HepG2 (cell line): ENCODE results near the gene BLCAP. TPM values are rescaled to one million over a fixed set of nuclear protein-coding genes. Genes with fewer than 3 reads are reported as not detected.

Source experiments
- BORCS8-MEF2B ChIP-seq: sonication (generic); formaldehyde crosslinking; IDR thresholded peaks from 2 replicates; pipeline ENCODE4 v1.8.0; 2022; ENCODE audit warnings: mild to moderate bottlenecking, missing genetic modification reagents
- DBP ChIP-seq: sonication (generic); formaldehyde crosslinking; IDR thresholded peaks from 2 replicates; pipeline ENCODE4 v1.4.0; 2020; ENCODE audit warnings: missing genetic modification reagents; ENCODE audit errors: not compliant biosample characterization
- EED ChIP-seq: sonication (generic); formaldehyde crosslinking; IDR thresholded peaks from 2 replicates; pipeline ENCODE4 v1.5.0; 2020; ENCODE audit warnings: mild to moderate bottlenecking, missing genetic modification reagents
- HNRNPL ChIP-seq: fragments of 200-400 bp; formaldehyde crosslinking; IDR thresholded peaks from 2 replicates; pipeline ENCODE4 v1.6.1; 2017; ENCODE audit warnings: mild to moderate bottlenecking, low read depth, low read length
- IRF1 ChIP-seq: sonication (generic); formaldehyde crosslinking; IDR thresholded peaks from 2 replicates; pipeline ENCODE4 v1.4.0; 2020; ENCODE audit warnings: low read depth, mild to moderate bottlenecking, missing genetic modification reagents
- MLLT10 ChIP-seq: sonication (generic); formaldehyde crosslinking; IDR thresholded peaks from 2 replicates; pipeline ENCODE4 v1.4.0; 2020; ENCODE audit warnings: missing genetic modification reagents
- PITX1 ChIP-seq: sonication (generic); formaldehyde crosslinking; IDR thresholded peaks from 2 replicates; pipeline ENCODE4 v1.5.1; 2020; ENCODE audit warnings: mild to moderate bottlenecking, missing genetic modification reagents
- ZBTB14 ChIP-seq: sonication (generic); formaldehyde crosslinking; IDR thresholded peaks from 2 replicates; pipeline ENCODE4 v1.4.0; 2020; ENCODE audit warnings: missing genetic modification reagents
- ZBTB7B ChIP-seq: sonication (generic); formaldehyde crosslinking; IDR thresholded peaks from 2 replicates; pipeline ENCODE4 v1.4.0; 2020; ENCODE audit warnings: missing genetic modification reagents
- ZNF414 ChIP-seq: sonication (generic); formaldehyde crosslinking; IDR thresholded peaks from 2 replicates; pipeline ENCODE4 v1.5.0; 2020; ENCODE audit warnings: missing genetic modification reagents
- ZNF569 ChIP-seq: sonication (generic); formaldehyde crosslinking; IDR thresholded peaks from 2 replicates; pipeline ENCODE4 v1.5.0; 2020; ENCODE audit warnings: mild to moderate bottlenecking, missing genetic modification reagents, moderate library complexity, borderline replicate concordance
- ZNF7 ChIP-seq: IDR thresholded peaks from 2 replicates; pipeline ENCODE4 v1.6.1; 2016; ENCODE audit warnings: missing biosample characterization, missing genetic modification reagents
- ZNF879 ChIP-seq: sonication (generic); formaldehyde crosslinking; IDR thresholded peaks from 2 replicates; pipeline ENCODE4 v1.8.1; 2023; ENCODE audit warnings: missing genetic modification reagents
- polyA plus RNA-seq, 8 experiments: library from polyadenylated mRNA; depleted of rRNA in 3 of 8; stranded (reverse) in 7 of 8; unstranded in 1 of 8; fragments of >200 nt; fragmentation: Illumina TruSeq in 4 of 8; extraction: Trizol in 4 of 8; gene quantifications; 2 replicates each; pipeline versions ENCODE4 v1.2.1 to v1.2.3, GENCODE V29; 2011 to 2016; ENCODE audit warnings: low read depth in 4 of 8, missing spikeins in 1 of 8, mixed read lengths in 1 of 8; ENCODE audit not compliant: insufficient read depth in 1 of 8
- total RNA-seq, 5 experiments: library from RNA; depleted of rRNA; stranded (reverse); fragments of >200 nt; fragmentation: Illumina TruSeq; extraction: Trizol; gene quantifications; 2 replicates each; pipeline ENCODE4 v1.2.3, GENCODE V29; 2016; ENCODE audit warnings: low read depth in 1 of 5

BLCAP gene
- total and polyA plus RNA-seq, 2 of the 13 experiments (the other 11 are each of a cell fraction or from before 2014, with no cell fraction given) = 52.4 to 86.8 TPM

GRCh38 chr20:37545516-37545915, 17.8 kb upstream of the BLCAP start (continued):
- no peak for TF ChIP-seq MLLT10
- TF ChIP-seq ZNF414 (CRISPR knock-in tag) = no peak
- no peak for TF ChIP-seq IRF1 (CRISPR knock-in tag)
- TF ChIP-seq EED = no peak
- no peak for TF ChIP-seq ZBTB7B
- TF ChIP-seq DBP (CRISPR knock-in tag) = no peak
- TF ChIP-seq PITX1 = no peak
- TF ChIP-seq ZBTB14 = no peak
- TF ChIP-seq BORCS8-MEF2B = no peak
- TF ChIP-seq ZNF7 = no peak
- TF ChIP-seq HNRNPL = no peak
- TF ChIP-seq ZNF879 (CRISPR knock-in tag) = no peak
- no peak for TF ChIP-seq ZNF569 (CRISPR knock-in tag)
